ENCODE measurements around the gene SPSB4.
A peak's percentile ranks its signal among the peaks of the same experiment; 100 is the strongest.

SPSB4 gene

DNA sequence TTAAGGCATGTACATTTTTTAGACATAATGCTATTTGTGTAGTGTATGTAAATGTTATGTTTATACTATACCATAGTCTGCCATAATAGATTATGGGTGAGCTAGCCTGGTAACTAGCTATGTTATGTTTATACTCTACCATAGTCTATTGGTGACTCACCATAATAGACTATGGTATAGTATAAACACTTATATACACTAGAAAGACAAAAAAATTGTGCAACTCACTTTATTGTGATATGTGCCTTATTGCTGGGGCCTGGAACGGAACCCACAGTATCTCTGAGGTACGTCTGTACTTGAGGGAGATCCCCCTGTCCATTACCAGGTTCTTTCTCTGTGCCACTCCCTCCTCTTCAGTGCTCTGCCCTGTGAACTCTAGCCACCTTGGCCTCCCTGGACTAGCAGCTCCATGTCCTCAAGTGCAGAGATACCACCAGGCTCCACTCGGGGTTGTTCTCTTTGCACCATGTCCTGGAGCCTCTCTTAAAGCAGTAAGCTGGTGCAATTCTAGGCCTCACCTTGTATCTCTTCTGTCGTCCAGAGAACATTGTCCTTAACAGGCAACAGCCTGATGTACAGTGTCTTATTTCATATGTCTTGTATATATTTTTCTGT, 119.6 kb downstream of the SPSB4 start:
- no peak for DNase-seq
- in situ Hi-C loops (cut with HindIII; ENCODE audit: low pct_ligation_motif_present, low pct_unique_long_range_greater_than_20kb, low sequenced_read_pairs), result no loop called here

DNA sequence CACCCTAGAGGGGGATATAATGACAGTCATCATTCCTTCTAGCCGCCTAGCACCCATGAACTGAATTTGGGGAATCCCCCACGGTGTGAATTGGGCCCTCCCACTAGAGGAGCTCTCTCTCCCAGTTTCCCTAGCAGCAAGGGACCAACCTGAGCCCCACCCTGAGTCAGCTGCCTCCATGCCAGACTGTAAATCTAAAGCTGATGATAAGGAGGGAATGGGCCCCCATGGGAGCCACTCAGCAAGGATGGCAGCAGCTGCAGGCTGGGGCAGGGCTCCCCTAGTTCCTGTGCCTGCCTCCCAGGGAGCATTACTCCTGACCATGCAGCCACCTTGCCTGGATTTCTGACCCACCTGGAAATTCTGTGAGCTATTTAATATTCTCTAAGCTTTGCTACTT, 123.5 kb downstream of the SPSB4 start:
- in situ Hi-C loops (cut with HindIII; ENCODE audit: low pct_ligation_motif_present, low pct_unique_long_range_greater_than_20kb, low sequenced_read_pairs), result no loop called here
- no peak for DNase-seq

DNA sequence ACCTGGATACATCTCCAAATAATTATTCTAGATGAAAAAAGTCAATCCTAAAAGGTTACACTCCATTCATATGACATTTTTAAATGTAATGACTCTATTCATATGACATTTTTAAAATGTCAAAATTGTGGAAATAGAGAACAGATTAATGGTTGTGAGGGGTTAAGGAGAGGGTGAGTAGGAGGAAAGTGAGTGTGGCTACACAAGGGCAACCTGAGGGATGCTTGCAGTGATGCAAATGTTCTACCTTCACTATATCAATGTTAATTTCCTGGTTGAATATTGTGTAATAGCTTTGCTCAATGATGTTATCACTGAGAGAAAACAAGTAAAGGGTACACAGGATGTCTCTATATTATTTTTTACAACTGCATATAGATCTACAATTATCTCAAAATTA, 125.6 kb downstream of the SPSB4 start:
- DNase-seq, result no peak
- in situ Hi-C loops (cut with HindIII; ENCODE audit: low pct_ligation_motif_present, low pct_unique_long_range_greater_than_20kb, low sequenced_read_pairs), result no loop called here

DNA sequence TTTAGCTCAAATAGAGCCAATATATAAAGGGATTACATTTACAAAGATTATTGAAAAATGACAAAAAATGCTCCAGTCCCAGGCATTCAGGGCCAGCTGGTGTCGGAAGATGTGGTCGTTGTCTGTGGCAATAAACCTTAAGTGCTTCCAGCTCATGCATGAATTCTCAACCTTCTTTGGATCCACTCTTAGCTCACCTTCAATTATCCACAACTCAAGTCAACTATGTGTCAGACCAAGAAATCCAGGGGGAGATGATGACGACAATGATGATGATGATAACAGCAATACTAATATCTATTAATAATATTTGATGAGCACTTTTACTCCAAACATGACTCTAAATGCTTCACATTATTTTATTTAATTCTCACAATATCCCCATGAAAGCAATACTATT, 126.9 kb downstream of the SPSB4 start:
- in situ Hi-C loops (cut with HindIII; ENCODE audit: low pct_ligation_motif_present, low pct_unique_long_range_greater_than_20kb, low sequenced_read_pairs), result no loop called here
- DNase-seq, result no peak

DNA sequence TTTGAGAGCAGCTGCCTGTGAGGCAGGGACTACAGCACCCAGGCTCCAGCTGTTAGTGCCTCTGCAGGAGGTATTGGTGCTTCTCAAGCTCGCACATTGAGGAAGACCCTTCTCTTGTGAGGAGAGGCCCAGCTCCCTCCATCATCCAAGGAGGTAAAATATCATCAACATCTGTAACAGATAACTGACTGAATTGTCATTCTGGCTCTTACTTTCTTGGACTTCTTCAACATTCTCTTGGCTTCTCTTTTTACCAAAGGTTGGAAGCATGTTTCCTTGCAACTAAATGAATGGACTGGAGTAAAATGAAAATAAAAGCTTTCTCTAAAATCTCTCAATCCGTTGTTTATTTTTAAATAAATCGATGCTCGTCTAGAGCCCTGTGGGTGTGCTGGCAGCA, 127.4 kb downstream of the SPSB4 start:
- in situ Hi-C loops (cut with HindIII; ENCODE audit: low pct_ligation_motif_present, low pct_unique_long_range_greater_than_20kb, low sequenced_read_pairs), result no loop called here
- DNase-seq, result no peak

DNA sequence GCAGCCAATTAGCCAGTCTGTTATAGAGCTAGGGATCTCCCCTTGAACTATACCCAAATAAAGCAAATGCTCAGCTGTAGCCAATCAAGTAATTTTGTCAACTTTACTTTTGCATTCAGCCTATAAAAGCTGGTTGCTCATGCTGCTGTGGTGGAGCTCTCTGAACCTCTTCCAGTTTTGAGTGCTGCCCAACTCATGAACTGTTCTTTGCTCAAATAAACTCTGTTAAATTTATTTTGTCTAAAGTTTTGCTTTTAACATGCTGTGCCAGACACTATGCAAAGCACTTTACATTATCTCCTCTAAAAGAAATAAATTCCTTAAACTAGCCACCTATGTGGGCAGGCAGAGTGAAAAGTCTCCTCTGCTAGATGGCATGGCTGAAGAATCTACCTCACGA, 128.8 kb downstream of the SPSB4 start:
- no peak for DNase-seq
- in situ Hi-C loops (cut with HindIII; ENCODE audit: low pct_ligation_motif_present, low pct_unique_long_range_greater_than_20kb, low sequenced_read_pairs), result no loop called here

DNA sequence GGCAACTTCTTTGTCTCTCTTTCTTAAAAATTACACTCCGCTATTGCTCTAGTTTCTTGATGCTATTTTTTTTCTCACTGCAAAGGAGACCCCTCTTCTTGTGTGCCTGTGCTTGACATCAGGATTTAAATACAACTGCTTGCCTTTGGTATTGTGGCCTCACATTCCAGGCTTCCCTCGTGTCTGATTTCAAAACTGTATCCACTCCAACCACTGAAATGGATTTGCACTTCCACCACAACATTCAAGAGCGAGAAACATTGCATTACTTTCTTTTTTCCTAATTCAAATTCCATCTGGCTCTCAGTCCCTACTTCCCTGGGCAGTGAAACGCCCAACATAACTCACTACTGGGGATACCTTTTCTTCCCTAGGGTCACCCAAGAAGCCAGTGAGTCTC, 130.0 kb downstream of the SPSB4 start:
- no peak for DNase-seq
- in situ Hi-C loops (cut with HindIII; ENCODE audit: low pct_ligation_motif_present, low pct_unique_long_range_greater_than_20kb, low sequenced_read_pairs), result no loop called here

DNA sequence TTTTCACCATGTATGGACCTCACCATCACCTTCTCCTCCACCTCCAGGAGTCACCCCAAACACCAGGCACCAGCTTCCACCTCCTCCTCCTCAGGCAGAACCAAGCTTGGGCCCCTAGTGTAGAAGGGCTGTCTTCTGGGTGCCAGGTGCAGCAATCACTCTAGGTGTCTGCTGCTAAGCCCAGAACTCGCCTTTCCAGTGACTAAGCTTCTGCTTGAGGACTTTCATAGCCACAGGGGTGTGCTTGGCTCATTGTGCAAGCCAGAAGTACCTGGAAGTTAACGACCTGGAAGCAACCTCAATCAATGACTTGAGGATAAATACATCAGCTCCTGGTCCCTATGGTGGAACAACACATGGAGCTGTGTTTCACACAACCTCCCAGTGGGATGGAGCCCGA, 130.7 kb downstream of the SPSB4 start:
- in situ Hi-C loops (cut with HindIII; ENCODE audit: low pct_ligation_motif_present, low pct_unique_long_range_greater_than_20kb, low sequenced_read_pairs), result no loop called here
- no peak for DNase-seq

DNA sequence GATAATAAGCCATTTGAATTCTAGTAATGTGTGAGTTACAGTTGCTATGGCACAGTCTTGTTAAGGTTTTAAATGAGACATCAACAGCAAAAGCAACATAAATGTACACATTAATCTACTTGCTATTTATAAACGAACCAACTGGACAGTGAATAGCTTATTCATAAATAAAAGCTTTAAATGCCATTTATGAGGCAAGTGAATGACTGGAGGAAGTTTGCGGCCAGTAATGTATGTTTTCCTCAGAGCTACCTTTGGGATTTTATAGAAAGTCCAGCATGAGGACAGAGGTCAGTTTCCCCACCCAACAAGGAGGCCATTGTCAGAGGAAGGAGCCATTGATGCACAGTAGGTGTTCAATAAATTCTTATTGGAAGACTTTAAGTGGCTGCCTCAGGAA, 132.5 kb downstream of the SPSB4 start:
- no peak for DNase-seq
- in situ Hi-C loops (cut with HindIII; ENCODE audit: low pct_ligation_motif_present, low pct_unique_long_range_greater_than_20kb, low sequenced_read_pairs), result no loop called here

DNA sequence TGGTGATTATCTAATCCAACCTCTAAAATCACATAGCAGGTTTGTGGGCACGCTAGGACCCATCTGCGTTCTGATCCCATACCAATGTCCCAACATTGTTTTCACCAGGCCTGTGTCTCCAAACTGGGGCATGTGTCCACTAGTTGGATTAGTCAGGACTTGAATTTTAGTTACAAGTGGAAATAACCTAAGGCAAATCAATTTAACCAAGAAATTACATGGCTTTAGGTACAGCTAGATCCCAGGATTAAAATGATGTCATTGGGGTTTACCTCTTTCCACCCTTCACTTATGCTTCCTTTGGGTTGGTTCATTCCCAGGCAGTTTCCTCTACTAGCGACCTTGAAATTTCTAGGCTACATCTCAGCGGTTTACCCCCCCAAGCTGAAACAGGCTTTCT, 133.3 kb downstream of the SPSB4 start:
- in situ Hi-C loops (cut with HindIII; ENCODE audit: low pct_ligation_motif_present, low pct_unique_long_range_greater_than_20kb, low sequenced_read_pairs), result no loop called here
- DNase-seq, result no peak

DNA sequence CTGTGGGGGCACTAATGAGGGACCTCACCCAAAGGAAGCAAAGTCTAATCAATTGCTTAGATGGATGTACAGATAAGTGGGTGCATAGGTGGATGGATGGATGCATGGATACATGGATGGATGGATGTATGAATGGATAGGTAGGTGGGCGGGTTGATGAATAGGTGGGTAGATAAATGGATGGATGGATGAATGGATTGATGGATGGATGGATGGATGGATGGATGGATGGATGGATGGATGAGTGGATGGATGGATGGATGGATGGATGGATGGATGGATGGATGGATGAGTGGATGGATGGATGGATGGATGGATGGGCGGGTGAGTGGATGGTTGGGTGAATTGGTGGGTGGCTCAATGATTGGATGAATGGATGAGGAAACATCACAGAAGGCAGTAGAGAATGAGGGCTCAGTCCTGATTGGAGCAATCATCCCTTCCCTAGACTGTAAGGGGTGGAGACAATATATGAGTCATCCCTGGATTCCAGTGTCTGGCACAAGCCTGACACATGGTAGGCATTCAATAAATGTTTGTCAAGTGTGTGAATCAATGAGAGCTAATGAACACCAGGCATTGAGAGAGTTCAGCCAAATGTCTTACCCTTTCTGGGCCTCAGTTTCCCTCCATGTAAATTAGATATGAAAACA, 140.1 kb downstream of the SPSB4 start:
- DNase-seq, result no peak
- in situ Hi-C loops (cut with HindIII; ENCODE audit: low pct_ligation_motif_present, low pct_unique_long_range_greater_than_20kb, low sequenced_read_pairs), result no loop called here

DNA sequence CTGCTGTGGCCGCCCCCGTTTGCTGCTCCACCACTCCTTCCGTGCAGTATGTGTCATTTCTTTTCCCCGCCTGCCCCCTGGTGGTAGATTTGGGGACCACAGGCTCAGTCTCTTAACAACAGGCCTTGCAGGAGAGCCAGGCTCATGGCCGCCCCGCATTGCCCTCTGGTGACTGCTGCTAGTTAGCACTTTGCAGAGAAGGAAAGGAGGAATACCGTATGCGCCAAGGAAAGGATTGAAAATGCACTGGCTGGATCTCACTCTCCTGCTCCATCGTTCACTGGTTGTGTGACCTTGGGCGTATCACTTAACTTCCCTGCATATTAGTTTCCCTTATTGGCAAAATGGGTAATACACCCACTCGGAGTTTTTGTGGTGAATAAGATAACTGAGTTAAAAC, 141.2 kb downstream of the SPSB4 start:
- in situ Hi-C loops (cut with HindIII; ENCODE audit: low pct_ligation_motif_present, low pct_unique_long_range_greater_than_20kb, low sequenced_read_pairs), result no loop called here
- peak; percentile 88 for DNase-seq

DNA sequence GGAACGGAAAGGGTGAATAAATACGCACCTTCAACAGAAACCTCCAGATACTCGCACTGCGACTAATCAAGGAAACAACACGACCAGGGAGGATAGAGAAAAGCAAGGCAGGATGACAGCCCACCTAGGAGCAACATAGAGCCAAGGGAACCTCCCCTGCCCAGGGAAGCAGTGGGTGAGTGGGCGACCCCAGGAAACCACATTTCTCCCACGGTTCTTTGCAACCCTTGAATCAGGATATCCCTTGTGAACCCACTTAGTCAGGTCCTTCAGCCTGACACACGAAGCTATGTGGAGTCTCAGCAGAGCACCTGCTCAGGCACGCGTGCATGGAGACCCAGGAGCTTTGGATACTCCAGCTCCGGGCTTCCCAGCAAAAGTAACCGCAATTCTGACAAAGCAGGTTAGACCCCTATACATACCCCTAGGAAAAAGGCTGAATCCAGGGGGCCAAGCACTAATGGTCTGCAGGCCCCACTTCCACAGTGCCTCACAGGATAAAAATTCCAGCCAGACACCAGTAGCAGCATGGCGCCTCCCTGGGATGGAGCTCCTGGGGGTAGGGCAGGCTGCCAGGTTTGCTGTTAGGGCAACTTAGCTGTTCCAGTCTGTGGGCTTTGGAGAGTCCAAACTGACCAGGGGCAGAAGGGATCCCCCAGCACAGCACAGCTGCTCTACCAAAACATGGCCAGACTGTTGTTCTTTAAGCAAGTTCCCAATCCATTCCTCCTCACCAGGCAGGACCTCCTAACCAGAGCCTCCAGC, 142.1 kb downstream of the SPSB4 start:
- in situ Hi-C loops (cut with HindIII; ENCODE audit: low pct_ligation_motif_present, low pct_unique_long_range_greater_than_20kb, low sequenced_read_pairs), result no loop called here
- no peak for DNase-seq
